Sigmoid colon (tissue), 4 donors: Measurements from ENCODE around the gene EEPD1.

Experiments
- EP300 ChIP-seq, 4 donors: sonication (generic); formaldehyde crosslinking; IDR thresholded peaks; one replicate each; pipeline ENCODE4 v1.6.1; 2017; ENCODE audit warnings: antibody characterized with exemption in 4 of 4
- TF ChIP-seq, protein P1 (sequence below), 4 experiments: fragments of 450-650 bp in 3 of 4; fragments of 200-600 bp in 1 of 4; IDR thresholded peaks; one replicate each; pipeline ENCODE4 v1.5.1; 2016 to 2019; ENCODE audit warnings: antibody characterized with exemption in 4 of 4, mild to moderate bottlenecking in 3 of 4, moderate library complexity in 2 of 4

DNA sequence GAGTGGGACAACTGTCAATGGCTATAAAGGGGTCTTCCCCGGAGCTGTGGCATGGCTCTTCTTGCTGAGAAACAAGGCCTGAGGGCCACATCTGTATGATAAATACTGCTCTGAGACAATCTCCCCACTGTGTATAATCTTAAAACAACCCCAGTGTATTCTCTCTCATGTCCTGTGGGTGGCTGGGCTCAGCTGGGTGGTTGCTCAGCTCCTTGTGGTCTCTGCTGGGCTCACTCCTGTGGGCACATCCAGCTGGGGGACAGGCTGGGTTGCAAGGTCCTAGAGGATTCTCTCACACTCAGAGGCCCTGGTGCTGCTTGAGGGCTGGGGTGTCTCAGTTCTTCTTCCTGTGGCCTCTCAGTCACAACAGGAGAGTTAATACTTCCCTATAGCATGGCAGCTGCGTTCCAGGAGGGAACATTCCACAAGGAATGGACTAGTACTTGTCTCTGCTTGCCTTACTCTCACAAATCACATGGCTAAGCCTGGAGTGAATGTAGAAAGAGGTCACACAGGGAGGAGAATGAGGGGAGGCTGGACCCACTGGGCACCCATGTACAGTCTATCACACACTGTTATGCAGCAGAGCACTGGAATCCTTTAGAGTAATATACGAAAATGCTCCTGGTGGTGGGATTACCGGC, 4.5 kb upstream of the EEPD1 start:
- TF ChIP-seq, protein P1, sequence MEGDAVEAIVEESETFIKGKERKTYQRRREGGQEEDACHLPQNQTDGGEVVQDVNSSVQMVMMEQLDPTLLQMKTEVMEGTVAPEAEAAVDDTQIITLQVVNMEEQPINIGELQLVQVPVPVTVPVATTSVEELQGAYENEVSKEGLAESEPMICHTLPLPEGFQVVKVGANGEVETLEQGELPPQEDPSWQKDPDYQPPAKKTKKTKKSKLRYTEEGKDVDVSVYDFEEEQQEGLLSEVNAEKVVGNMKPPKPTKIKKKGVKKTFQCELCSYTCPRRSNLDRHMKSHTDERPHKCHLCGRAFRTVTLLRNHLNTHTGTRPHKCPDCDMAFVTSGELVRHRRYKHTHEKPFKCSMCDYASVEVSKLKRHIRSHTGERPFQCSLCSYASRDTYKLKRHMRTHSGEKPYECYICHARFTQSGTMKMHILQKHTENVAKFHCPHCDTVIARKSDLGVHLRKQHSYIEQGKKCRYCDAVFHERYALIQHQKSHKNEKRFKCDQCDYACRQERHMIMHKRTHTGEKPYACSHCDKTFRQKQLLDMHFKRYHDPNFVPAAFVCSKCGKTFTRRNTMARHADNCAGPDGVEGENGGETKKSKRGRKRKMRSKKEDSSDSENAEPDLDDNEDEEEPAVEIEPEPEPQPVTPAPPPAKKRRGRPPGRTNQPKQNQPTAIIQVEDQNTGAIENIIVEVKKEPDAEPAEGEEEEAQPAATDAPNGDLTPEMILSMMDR (IDR thresholded peaks at IDR 0.05): no peak
- TF ChIP-seq EP300 (IDR thresholded peaks at IDR 0.05): no peak
